Keratinocyte (primary cell): ENCODE measurements around the gene FIP1L1. TPM values are rescaled to one million over a fixed set of nuclear protein-coding genes. Genes with fewer than 3 reads are reported as not detected.
A peak's percentile ranks its signal among the peaks of the same experiment; 100 is the strongest.

Source experiments
- DNase-seq: peaks from one replicate; pipeline ENCODE4 v3.0.0-alpha.2; 2011; ENCODE audit warnings: low read depth, missing footprints, low spot score
- FAIRE-seq: peaks from 2 replicates; lab custom pipeline; 2011; peaks lifted over from hg19 to GRCh38; lab: Jason Lieb, UNC
- H2AFZ ChIP-seq: 2 replicates; pipeline ENCODE4 v1.6.0; 2012; ENCODE audit warnings: low read length, control low read depth, inconsistent platforms; ENCODE audit not compliant: control insufficient read depth
- H3K27ac ChIP-seq: 2 replicates; pipeline ENCODE4 v1.5.1; 2011; ENCODE audit warnings: low read length; ENCODE audit not compliant: control insufficient read depth, insufficient read depth
- H3K27me3 ChIP-seq: 3 replicates; pipeline ENCODE4 v1.6.0; 2011; ENCODE audit warnings: low read length; ENCODE audit not compliant: control insufficient read depth, insufficient read depth; ENCODE audit errors: extremely low read depth
- H3K36me3 ChIP-seq, 2 experiments: 2 replicates in 1 of 2; 3 replicates in 1 of 2; pipeline ENCODE4 v1.5.1; 2011; ENCODE audit warnings: low read length in 2 of 2, mild to moderate bottlenecking in 1 of 2; ENCODE audit not compliant: control insufficient read depth in 2 of 2, insufficient read depth in 2 of 2; ENCODE audit errors: extremely low read depth in 1 of 2
- H3K4me1 ChIP-seq: 3 replicates; pipeline ENCODE4 v1.5.1; 2011; ENCODE audit warnings: low read length; ENCODE audit not compliant: control insufficient read depth, insufficient read depth; ENCODE audit errors: extremely low read depth
- H3K4me2 ChIP-seq: 3 replicates; pipeline ENCODE4 v1.6.0; 2011; ENCODE audit warnings: low read depth, low read length; ENCODE audit not compliant: control insufficient read depth, insufficient read depth; ENCODE audit errors: extremely low read depth
- H3K4me3 ChIP-seq, 3 experiments: fragments of 200-600 bp in 1 of 3; sonication (generic) in 1 of 3; 2 replicates in 2 of 3; 3 replicates in 1 of 3; pipeline ENCODE4 v1.5.1; 2011 to 2016; ENCODE audit warnings: low read length in 3 of 3, mild to moderate bottlenecking in 3 of 3, control low read depth in 2 of 3, inconsistent platforms in 1 of 3, low read depth in 1 of 3, mixed read lengths in 1 of 3, mixed run types in 1 of 3, moderate library complexity in 1 of 3; ENCODE audit not compliant: control insufficient read depth in 2 of 3, insufficient read depth in 2 of 3; ENCODE audit errors: extremely low read depth in 1 of 3
- H3K79me2 ChIP-seq: 2 replicates; pipeline ENCODE4 v1.6.0; 2012; ENCODE audit warnings: low read length; ENCODE audit not compliant: control insufficient read depth, insufficient read depth
- H3K9ac ChIP-seq: 3 replicates; pipeline ENCODE4 v1.6.0; 2011; ENCODE audit warnings: low read length; ENCODE audit not compliant: control insufficient read depth, insufficient read depth; ENCODE audit errors: extremely low read depth
- H3K9me1 ChIP-seq: 3 replicates; pipeline ENCODE4 v1.6.0; 2011; ENCODE audit warnings: low read length; ENCODE audit not compliant: control insufficient read depth, insufficient read depth; ENCODE audit errors: extremely low read depth
- H3K9me3 ChIP-seq: 2 replicates; pipeline ENCODE4 v1.5.1; 2012; ENCODE audit warnings: low read depth, low read length; ENCODE audit not compliant: control insufficient read depth
- H4K20me1 ChIP-seq: 3 replicates; pipeline ENCODE4 v1.6.0; 2011; ENCODE audit warnings: low read length; ENCODE audit not compliant: control insufficient read depth, insufficient read depth; ENCODE audit errors: extremely low read depth
- CTCF ChIP-seq, 3 experiments: IDR thresholded peaks in 1 of 3; conservative IDR thresholded peaks in 1 of 3; optimal IDR thresholded peaks in 1 of 3; 2 replicates in 2 of 3; 3 replicates in 1 of 3; pipeline versions ENCODE3 to v1.5.1; 2011; ENCODE audit warnings: low read length in 3 of 3, mild to moderate bottlenecking in 3 of 3, moderate library complexity in 2 of 3, control low read depth in 1 of 3, inconsistent platforms in 1 of 3; ENCODE audit not compliant: insufficient read depth in 2 of 3; ENCODE audit errors: extremely low read depth in 1 of 3
- EZH2 ChIP-seq: IDR thresholded peaks from one replicate; pipeline ENCODE4 v1.6.1; 2012; ENCODE audit warnings: inconsistent platforms, mild to moderate bottlenecking, low read length, moderate library complexity
- dilution Hi-C: fragments of 300-500 bp; cut with MboI; formaldehyde crosslinking; loops from one replicate; pipeline ENCODE4 v1.7.0; 2020; ENCODE audit warnings: low sequenced_read_pairs; ENCODE audit not compliant: extremely low pct_ligation_motif_present
- polyA plus RNA-seq, 5 experiments: library from polyadenylated mRNA; depleted of rRNA in 3 of 5; stranded (reverse) in 3 of 5; stranded (forward) in 1 of 5; unstranded in 1 of 5; fragments of >200 nt; gene quantifications; 1 replicate in 1 of 5; 2 replicates in 3 of 5; 3 replicates in 1 of 5; pipeline versions ENCODE4 v1.2.1 to v1.2.3, GENCODE V29; 2011 to 2012; ENCODE audit warnings: missing spikeins in 2 of 5, low read depth in 1 of 5, low replicate concordance in 1 of 5

The FIP1L1 gene
- polyA plus RNA-seq, 1 donor (not counting 4 experiments of a cell fraction or from before 2014, with no cell fraction given), result 36.7 TPM

- no peak overlapping the region for H3K4me2 ChIP-seq
- DNase-seq, result no peak
- no peak overlapping the region for H3K27ac ChIP-seq
- H3K36me3 ChIP-seq, result no peaks in the 10 kb centered on the region
- no peaks in the 10 kb centered on the region for H4K20me1 ChIP-seq
- FAIRE-seq, result no peak
- no peaks in the 10 kb centered on the region for H3K27me3 ChIP-seq
- peaks cover 11% of the 10 kb centered on the region for H3K4me1 ChIP-seq
- no peaks in the 10 kb centered on the region for H3K9me1 ChIP-seq
- no peaks in the 10 kb centered on the region for H3K9me3 ChIP-seq
- dilution Hi-C loops, result no loop called here
- TF ChIP-seq CTCF (optimal IDR thresholded peaks at IDR 0.05 in 1 of 3, IDR thresholded peaks at IDR 0.05 in 1 of 3, conservative IDR thresholded peaks at IDR 0.05 in 1 of 3; ENCODE audit: extremely low read depth in 1 of 3, insufficient read depth in 2 of 3, low read length in 3 of 3), result no peak
- no peak for TF ChIP-seq EZH2
- H2AFZ ChIP-seq, result no peak overlapping the region
- no peak overlapping the region for H3K9ac ChIP-seq
- H3K79me2 ChIP-seq, result peaks cover 45% of the 10 kb centered on the region
- H3K4me3 ChIP-seq, result no peak overlapping the region
Measured at GRCh38 chr4:53361451-53361850, 16.0 kb upstream of the FIP1L1 start.

GRCh38 chr4:53362093-53362492, 15.3 kb upstream of the FIP1L1 start:
- Histone ChIP-seq H3K79me2 (peaks cover 45% of the 10 kb centered on the region), H3K36me3 (no peaks in the 10 kb centered on the region), H3K27ac (no peak overlapping the region), H3K4me3 (no peak overlapping the region), H3K4me1 (peaks cover 13% of the 10 kb centered on the region), H4K20me1 (no peaks in the 10 kb centered on the region), H3K9me1 (no peaks in the 10 kb centered on the region), H3K4me2 (peak overlapping the region; percentile 42), H3K27me3 (no peaks in the 10 kb centered on the region), H3K9me3 (no peaks in the 10 kb centered on the region), H2AFZ (no peak overlapping the region), H3K9ac (no peak overlapping the region)
- FAIRE-seq (no peak), DNase-seq (no peak)
- dilution Hi-C loops, result no loop called here
- TF ChIP-seq CTCF (optimal IDR thresholded peaks at IDR 0.05 in 1 of 3, IDR thresholded peaks at IDR 0.05 in 1 of 3, conservative IDR thresholded peaks at IDR 0.05 in 1 of 3; ENCODE audit: extremely low read depth in 1 of 3, insufficient read depth in 2 of 3, low read length in 3 of 3) (no peak), EZH2 (no peak)
